ENCODE results near the gene MMP24.

The MMP24 gene

GRCh38 chr20:35279040-35279439, 52.5 kb downstream of the MMP24 start:
- TF ChIP-seq, protein P1, sequence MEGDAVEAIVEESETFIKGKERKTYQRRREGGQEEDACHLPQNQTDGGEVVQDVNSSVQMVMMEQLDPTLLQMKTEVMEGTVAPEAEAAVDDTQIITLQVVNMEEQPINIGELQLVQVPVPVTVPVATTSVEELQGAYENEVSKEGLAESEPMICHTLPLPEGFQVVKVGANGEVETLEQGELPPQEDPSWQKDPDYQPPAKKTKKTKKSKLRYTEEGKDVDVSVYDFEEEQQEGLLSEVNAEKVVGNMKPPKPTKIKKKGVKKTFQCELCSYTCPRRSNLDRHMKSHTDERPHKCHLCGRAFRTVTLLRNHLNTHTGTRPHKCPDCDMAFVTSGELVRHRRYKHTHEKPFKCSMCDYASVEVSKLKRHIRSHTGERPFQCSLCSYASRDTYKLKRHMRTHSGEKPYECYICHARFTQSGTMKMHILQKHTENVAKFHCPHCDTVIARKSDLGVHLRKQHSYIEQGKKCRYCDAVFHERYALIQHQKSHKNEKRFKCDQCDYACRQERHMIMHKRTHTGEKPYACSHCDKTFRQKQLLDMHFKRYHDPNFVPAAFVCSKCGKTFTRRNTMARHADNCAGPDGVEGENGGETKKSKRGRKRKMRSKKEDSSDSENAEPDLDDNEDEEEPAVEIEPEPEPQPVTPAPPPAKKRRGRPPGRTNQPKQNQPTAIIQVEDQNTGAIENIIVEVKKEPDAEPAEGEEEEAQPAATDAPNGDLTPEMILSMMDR (IDR thresholded peaks at IDR 0.05; ENCODE audit: poor library complexity, severe bottlenecking) = no peak
- Histone ChIP-seq H3K36me3 (ENCODE audit: low read depth) (peaks cover 80% of the 10 kb centered on the region), H3K9me3 (ENCODE audit: severe bottlenecking) (no peaks in the 10 kb centered on the region), H3K4me3 (ENCODE audit: severe bottlenecking) (no peak overlapping the region), H3K27me3 (ENCODE audit: insufficient read depth, poor library complexity, severe bottlenecking) (no peaks in the 10 kb centered on the region), H3K4me1 (ENCODE audit: insufficient read depth, poor library complexity, severe bottlenecking) (peaks cover 43% of the 10 kb centered on the region), H3K27ac (ENCODE audit: poor library complexity, severe bottlenecking) (peak overlapping the region; percentile 88)
- peak; percentile 48 for ATAC-seq (ENCODE audit: low read depth)
- DNase-seq (ENCODE audit: low spot score) = peak; percentile 98

- Histone ChIP-seq H3K4me3 (ENCODE audit: severe bottlenecking) (no peak overlapping the region), H3K36me3 (ENCODE audit: low read depth) (peaks cover 80% of the 10 kb centered on the region), H3K27ac (ENCODE audit: poor library complexity, severe bottlenecking) (peak overlapping the region; percentile 88), H3K27me3 (ENCODE audit: insufficient read depth, poor library complexity, severe bottlenecking) (no peaks in the 10 kb centered on the region), H3K4me1 (ENCODE audit: insufficient read depth, poor library complexity, severe bottlenecking) (peaks cover 43% of the 10 kb centered on the region), H3K9me3 (ENCODE audit: severe bottlenecking) (no peaks in the 10 kb centered on the region)
- DNase-seq (ENCODE audit: low spot score) = peak; percentile 76
- ATAC-seq (ENCODE audit: low read depth) = no peak
- TF ChIP-seq, protein P1 (IDR thresholded peaks at IDR 0.05; ENCODE audit: poor library complexity, severe bottlenecking) = no peak
These were observed 53.2 kb downstream of the MMP24 start for GRCh38 chr20:35279533-35280174.

- peak overlapping the region; percentile 88 for H3K27ac ChIP-seq (ENCODE audit: poor library complexity, severe bottlenecking)
- H3K36me3 ChIP-seq (ENCODE audit: low read depth) = peaks cover 79% of the 10 kb centered on the region
- no peak for ATAC-seq (ENCODE audit: low read depth)
These were observed 54.0 kb downstream of the MMP24 start for GRCh38 chr20:35280523-35280922.

GRCh38 chr20:35281506-35282101, 55.1 kb downstream of the MMP24 start:
- Histone ChIP-seq H3K27me3 (ENCODE audit: insufficient read depth, poor library complexity, severe bottlenecking) (no peaks in the 10 kb centered on the region), H3K36me3 (ENCODE audit: low read depth) (peaks cover 68% of the 10 kb centered on the region), H3K27ac (ENCODE audit: poor library complexity, severe bottlenecking) (peak overlapping the region; percentile 88), H3K4me3 (ENCODE audit: severe bottlenecking) (no peak overlapping the region), H3K9me3 (ENCODE audit: severe bottlenecking) (no peaks in the 10 kb centered on the region), H3K4me1 (ENCODE audit: insufficient read depth, poor library complexity, severe bottlenecking) (peaks cover 40% of the 10 kb centered on the region)
- TF ChIP-seq, protein P1 (IDR thresholded peaks at IDR 0.05; ENCODE audit: poor library complexity, severe bottlenecking) = no peak
- no peak for DNase-seq (ENCODE audit: low spot score)
- ATAC-seq (ENCODE audit: low read depth) = no peak

More at GRCh38 chr20:35280523-35280922, 54.0 kb downstream of the MMP24 start:
- Histone ChIP-seq H3K9me3 (ENCODE audit: severe bottlenecking) (no peaks in the 10 kb centered on the region), H3K27me3 (ENCODE audit: insufficient read depth, poor library complexity, severe bottlenecking) (no peaks in the 10 kb centered on the region), H3K4me1 (ENCODE audit: insufficient read depth, poor library complexity, severe bottlenecking) (peaks cover 43% of the 10 kb centered on the region), H3K4me3 (ENCODE audit: severe bottlenecking) (no peak overlapping the region)
- DNase-seq (ENCODE audit: low spot score) = peak; percentile 76
- TF ChIP-seq, protein P1 (IDR thresholded peaks at IDR 0.05; ENCODE audit: poor library complexity, severe bottlenecking) = no peak

Data from RWPE2 (cell line).